Bronchial epithelial cell (primary cell): Measurements from ENCODE around the gene SCAPER. TPM values are rescaled to one million over a fixed set of nuclear protein-coding genes. Genes with fewer than 3 reads are reported as not detected.

Source experiments
- DNase-seq: peaks from one replicate; pipeline ENCODE4 v3.0.0-alpha.2; 2010; ENCODE audit warnings: low read depth
- FAIRE-seq: peaks from 2 replicates; lab custom pipeline; 2011; peaks lifted over from hg19 to GRCh38; lab: Jason Lieb, UNC
- H3K27me3 ChIP-seq: 2 replicates; pipeline ENCODE4 v1.5.1; 2011; ENCODE audit warnings: low read length; ENCODE audit not compliant: control insufficient read depth, insufficient read depth
- H3K36me3 ChIP-seq: 2 replicates; pipeline ENCODE4 v1.5.1; 2011; ENCODE audit warnings: low read length; ENCODE audit not compliant: control insufficient read depth, insufficient read depth
- H3K4me3 ChIP-seq: 2 replicates; pipeline ENCODE4 v1.5.1; 2011; ENCODE audit warnings: mild to moderate bottlenecking, low read depth, low read length, control low read depth
- total RNA-seq: library from RNA; depleted of rRNA; stranded (reverse); fragments of >200 nt; gene quantifications from 2 replicates; pipeline ENCODE4 v1.2.1, GENCODE V29; 2014
- TF ChIP-seq, protein P1 (sequence below): IDR thresholded peaks from 2 replicates; pipeline ENCODE4 v1.5.1; 2011; ENCODE audit warnings: mild to moderate bottlenecking, moderate library complexity, low read length, control low read depth, inconsistent platforms; ENCODE audit not compliant: insufficient read depth, severe bottlenecking

The SCAPER gene
- total RNA-seq, 1 donor from 2014 or later: 6.3 TPM

DNA sequence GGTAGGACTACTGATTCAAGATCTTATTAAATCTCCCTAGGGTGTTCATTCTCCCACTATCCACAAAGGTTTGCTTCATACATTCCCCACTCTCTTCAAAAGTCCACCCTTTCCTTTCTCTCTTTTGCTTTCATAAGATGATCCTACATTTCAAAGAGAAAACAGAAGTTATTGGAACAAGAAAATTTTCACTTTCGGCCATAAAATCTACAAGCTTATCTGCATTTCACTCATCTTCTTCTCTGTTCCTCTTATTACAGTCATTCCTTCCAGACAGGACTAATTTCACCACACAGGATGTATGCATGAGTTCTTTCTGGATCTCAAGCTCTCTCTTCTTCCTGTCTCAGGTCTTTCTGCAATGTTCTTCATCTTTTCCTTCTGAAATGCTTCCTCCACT lies 329.9 kb downstream of the SCAPER start:
- Histone ChIP-seq H3K4me3 (no peak overlapping the region), H3K36me3 (no peaks in the 10 kb centered on the region), H3K27me3 (no peaks in the 10 kb centered on the region)
- FAIRE-seq (no peak), DNase-seq (no peak)
- TF ChIP-seq, protein P1, sequence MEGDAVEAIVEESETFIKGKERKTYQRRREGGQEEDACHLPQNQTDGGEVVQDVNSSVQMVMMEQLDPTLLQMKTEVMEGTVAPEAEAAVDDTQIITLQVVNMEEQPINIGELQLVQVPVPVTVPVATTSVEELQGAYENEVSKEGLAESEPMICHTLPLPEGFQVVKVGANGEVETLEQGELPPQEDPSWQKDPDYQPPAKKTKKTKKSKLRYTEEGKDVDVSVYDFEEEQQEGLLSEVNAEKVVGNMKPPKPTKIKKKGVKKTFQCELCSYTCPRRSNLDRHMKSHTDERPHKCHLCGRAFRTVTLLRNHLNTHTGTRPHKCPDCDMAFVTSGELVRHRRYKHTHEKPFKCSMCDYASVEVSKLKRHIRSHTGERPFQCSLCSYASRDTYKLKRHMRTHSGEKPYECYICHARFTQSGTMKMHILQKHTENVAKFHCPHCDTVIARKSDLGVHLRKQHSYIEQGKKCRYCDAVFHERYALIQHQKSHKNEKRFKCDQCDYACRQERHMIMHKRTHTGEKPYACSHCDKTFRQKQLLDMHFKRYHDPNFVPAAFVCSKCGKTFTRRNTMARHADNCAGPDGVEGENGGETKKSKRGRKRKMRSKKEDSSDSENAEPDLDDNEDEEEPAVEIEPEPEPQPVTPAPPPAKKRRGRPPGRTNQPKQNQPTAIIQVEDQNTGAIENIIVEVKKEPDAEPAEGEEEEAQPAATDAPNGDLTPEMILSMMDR: no peak

DNA sequence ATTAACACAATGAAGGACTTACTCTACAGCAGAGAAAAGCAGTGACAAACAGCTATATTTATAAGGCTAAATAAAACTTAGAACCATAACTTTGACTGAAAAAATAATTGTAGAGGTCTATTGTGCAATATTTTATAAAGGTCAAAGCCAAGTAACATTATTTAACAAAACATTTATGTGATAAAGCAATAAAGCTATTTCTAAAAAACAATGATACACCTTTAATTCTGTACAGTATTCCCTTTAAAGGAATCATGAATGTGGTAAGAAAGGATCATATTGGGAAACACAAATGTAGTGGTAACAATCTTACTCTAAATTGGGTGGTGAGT lies 332.2 kb downstream of the SCAPER start:
- DNase-seq: no peak
- no peak for FAIRE-seq
- TF ChIP-seq, protein P1: no peak

GRCh38 chr15:76566276-76566675 lies 338.9 kb downstream of the SCAPER start:
- DNase-seq (no peak), FAIRE-seq (no peak)
- TF ChIP-seq, protein P1: no peak
- Histone ChIP-seq H3K4me3 (no peak overlapping the region), H3K36me3 (no peaks in the 10 kb centered on the region), H3K27me3 (no peaks in the 10 kb centered on the region)

More for the DNA sequence above, 332.2 kb downstream of the SCAPER start:
- H3K27me3 ChIP-seq: no peaks in the 10 kb centered on the region
- no peak overlapping the region for H3K4me3 ChIP-seq
- H3K36me3 ChIP-seq: no peaks in the 10 kb centered on the region

GRCh38 chr15:76565366-76565765 lies 339.8 kb downstream of the SCAPER start:
- no peaks in the 10 kb centered on the region for H3K27me3 ChIP-seq
- H3K36me3 ChIP-seq: no peaks in the 10 kb centered on the region
- no peak overlapping the region for H3K4me3 ChIP-seq
- FAIRE-seq (no peak), DNase-seq (no peak)
- TF ChIP-seq, protein P1: no peak

DNA sequence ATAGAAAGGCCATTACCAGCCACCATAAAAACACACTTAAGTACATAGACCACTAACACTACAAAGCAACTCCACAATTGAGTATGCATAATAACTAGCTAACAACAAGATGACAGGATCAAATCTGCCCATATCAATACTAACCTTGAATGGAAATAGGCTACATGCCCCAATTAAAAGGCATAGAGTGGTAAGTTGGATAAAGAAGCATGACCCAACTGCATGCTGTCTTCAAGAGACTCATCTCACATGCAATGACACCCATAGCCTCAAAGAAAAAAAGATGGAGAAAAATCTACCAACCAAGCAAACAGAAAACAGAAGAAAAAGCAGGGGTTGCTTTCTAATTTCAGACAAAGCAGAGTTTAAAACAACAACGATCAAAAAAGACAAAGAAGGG lies 349.9 kb downstream of the SCAPER start:
- FAIRE-seq: no peak
- H3K27me3 ChIP-seq: no peaks in the 10 kb centered on the region

GRCh38 chr15:76553564-76553963 lies 351.6 kb downstream of the SCAPER start:
- Histone ChIP-seq H3K4me3 (no peak overlapping the region), H3K27me3 (no peaks in the 10 kb centered on the region), H3K36me3 (no peaks in the 10 kb centered on the region)
- no peak for DNase-seq
- TF ChIP-seq, protein P1: no peak
- FAIRE-seq: no peak

More for the DNA sequence above, 349.9 kb downstream of the SCAPER start:
- Histone ChIP-seq H3K36me3 (no peaks in the 10 kb centered on the region), H3K4me3 (no peak overlapping the region)
- TF ChIP-seq, protein P1: no peak
- DNase-seq: no peak
